Endothelial cell of umbilical vein (primary cell): ENCODE data around the gene PDCD1. TPM values are rescaled to one million over a fixed set of nuclear protein-coding genes. Genes with fewer than 3 reads are reported as not detected.
"Not testable (repeated sequence)": the region's sequence is repeated elsewhere in the genome, so short reads cannot be mapped to it uniquely, and the experiment has no call there.

Experiments
- BruUV-seq: library from RNA; stranded (reverse); fragments of 400-500 nt; replicated peaks from 2 replicates; lab custom pipeline; 2021; lab: Mats Ljungman, UMichigan
- CTCF ChIA-PET: fragments of 300-600, 350-600 bp; sonication (Branson Sonifier 250); formaldehyde crosslinking; loops from one replicate; lab custom pipeline; 2021; ENCODE audit warnings: antibody characterized with exemption, inconsistent platforms; lab: Charles Lee
- POLR2A ChIA-PET: fragments of 300-600, 350-600 bp; sonication (Branson Sonifier 250); formaldehyde crosslinking; loops from one replicate; lab custom pipeline; 2021; ENCODE audit warnings: antibody characterized with exemption, inconsistent platforms; lab: Charles Lee
- DNase-seq: peaks from one replicate; pipeline ENCODE4 v3.0.0-alpha.2; 2011; ENCODE audit warnings: low read depth, low spot score
- FAIRE-seq: peaks from 2 replicates; lab custom pipeline; 2011; peaks lifted over from hg19 to GRCh38; lab: Jason Lieb, UNC
- H2AFZ ChIP-seq: 2 replicates; pipeline ENCODE4 v1.6.0; 2012; ENCODE audit warnings: low read depth, low read length, control low read depth, inconsistent platforms
- H3K27ac ChIP-seq: 2 replicates; pipeline ENCODE4 v1.5.1; 2011; ENCODE audit warnings: low read depth, mild to moderate bottlenecking, control low read depth, low read length, moderate library complexity; ENCODE audit not compliant: insufficient read depth
- H3K27me3 ChIP-seq, 2 experiments: 2 replicates each; pipeline versions ENCODE4 v1.6.0 to v1.6.1; 2011; ENCODE audit warnings: low read length in 2 of 2, mixed read lengths in 1 of 2; ENCODE audit not compliant: control insufficient read depth in 2 of 2, insufficient read depth in 2 of 2
- H3K36me3 ChIP-seq, 2 experiments: 2 replicates in 1 of 2; 3 replicates in 1 of 2; pipeline ENCODE4 v1.5.1; 2011; ENCODE audit warnings: low read length in 2 of 2, mild to moderate bottlenecking in 1 of 2, moderate library complexity in 1 of 2; ENCODE audit not compliant: control insufficient read depth in 2 of 2, insufficient read depth in 2 of 2; ENCODE audit errors: extremely low read depth in 1 of 2
- H3K4me1 ChIP-seq: 3 replicates; pipeline ENCODE4 v1.5.1; 2011; ENCODE audit warnings: mild to moderate bottlenecking, low read length; ENCODE audit not compliant: control insufficient read depth, insufficient read depth; ENCODE audit errors: extremely low read depth
- H3K4me2 ChIP-seq: 2 replicates; pipeline ENCODE4 v1.6.1; 2011; ENCODE audit warnings: low read length, control low read depth, mixed read lengths; ENCODE audit not compliant: insufficient read depth
- H3K4me3 ChIP-seq, 3 experiments: fragments of 200-600 bp in 1 of 3; sonication (generic), shearing (Covaris generic) in 1 of 3; replicated peaks in 1 of 3; 2 replicates each; pipeline ENCODE4 v1.5.1; 2011 to 2016; ENCODE audit warnings: control low read depth in 3 of 3, low read length in 3 of 3, mild to moderate bottlenecking in 2 of 3, inconsistent platforms in 1 of 3, low read depth in 1 of 3, moderate library complexity in 1 of 3; ENCODE audit not compliant: insufficient read depth in 1 of 3
- H3K79me2 ChIP-seq: 2 replicates; pipeline ENCODE4 v1.6.0; 2012; ENCODE audit warnings: low read length, inconsistent platforms; ENCODE audit not compliant: control insufficient read depth, insufficient read depth
- H3K9ac ChIP-seq: replicated peaks from 2 replicates; pipeline ENCODE3; 2011; ENCODE audit warnings: low read length, control low read depth; ENCODE audit not compliant: insufficient read depth; ENCODE audit errors: extremely low read depth
- H3K9me1 ChIP-seq: replicated peaks from 3 replicates; pipeline ENCODE4 v1.6.0; 2011; ENCODE audit warnings: mild to moderate bottlenecking, low read length; ENCODE audit not compliant: control insufficient read depth, insufficient read depth; ENCODE audit errors: extremely low read depth
- H3K9me3 ChIP-seq: replicated peaks from 2 replicates; pipeline ENCODE4 v1.5.1; 2012; ENCODE audit warnings: low read length, inconsistent platforms; ENCODE audit not compliant: control insufficient read depth, insufficient read depth
- H4K20me1 ChIP-seq: replicated peaks from 2 replicates; pipeline ENCODE3; 2011; ENCODE audit warnings: mild to moderate bottlenecking, low read length; ENCODE audit not compliant: control insufficient read depth, insufficient read depth; ENCODE audit errors: extremely low read depth
- CTCF ChIP-seq, 2 donors: IDR thresholded peaks; 1 replicate in 1 of 2; 2 replicates in 1 of 2; pipeline ENCODE4 v1.5.1; 2011; ENCODE audit warnings: low read length in 2 of 2, mild to moderate bottlenecking in 2 of 2, moderate library complexity in 2 of 2, control low read depth in 1 of 2, inconsistent platforms in 1 of 2, low read depth in 1 of 2; ENCODE audit not compliant: insufficient read depth in 1 of 2; ENCODE audit errors: extremely low read depth in 1 of 2
- EZH2 ChIP-seq: IDR thresholded peaks from 2 replicates; pipeline ENCODE4 v1.6.1; 2012; ENCODE audit warnings: borderline replicate concordance, low read depth, mild to moderate bottlenecking, moderate library complexity, low read length, inconsistent platforms; ENCODE audit not compliant: severe bottlenecking
- FOS ChIP-seq: IDR thresholded peaks from 2 replicates; pipeline ENCODE4 v1.6.1; 2011; ENCODE audit warnings: mild to moderate bottlenecking, low read length, moderate library complexity, borderline replicate concordance; ENCODE audit not compliant: insufficient read depth
- GATA2 ChIP-seq: IDR thresholded peaks from 2 replicates; pipeline ENCODE4 v1.7.0; 2011; ENCODE audit warnings: low read depth, mild to moderate bottlenecking, moderate library complexity, mixed read lengths, low read length; ENCODE audit not compliant: insufficient read length, insufficient read depth
- JUN ChIP-seq: IDR thresholded peaks from 2 replicates; pipeline ENCODE4 v1.6.1; 2011; ENCODE audit warnings: borderline replicate concordance, low read depth; ENCODE audit not compliant: insufficient read length, insufficient read depth
- MAX ChIP-seq: IDR thresholded peaks from 2 replicates; pipeline ENCODE4 v1.6.1; 2011; ENCODE audit not compliant: insufficient read depth, insufficient read length
- MYC ChIP-seq: IDR thresholded peaks from one replicate; pipeline ENCODE4 v1.6.1; 2011; ENCODE audit warnings: mild to moderate bottlenecking, low read depth, low read length
- POLR2A ChIP-seq: IDR thresholded peaks from 2 replicates; pipeline ENCODE4 v1.6.1; 2012; ENCODE audit warnings: low read depth, mild to moderate bottlenecking, control low read depth, low read length
- POLR2AphosphoS5 ChIP-seq: IDR thresholded peaks from 2 replicates; pipeline ENCODE4 v1.6.1; 2012; ENCODE audit warnings: low read depth, mild to moderate bottlenecking, control low read depth, low read length, moderate library complexity; ENCODE audit not compliant: insufficient read depth
- dilution Hi-C: fragments of 300-500 bp; cut with MboI; formaldehyde crosslinking; loops from one replicate; pipeline ENCODE4 v1.15.0; 2019; ENCODE audit warnings: low sequenced_read_pairs; ENCODE audit not compliant: extremely low pct_ligation_motif_present
- intact Hi-C: fragments of 100-400 bp; cut with micrococcal nuclease; formaldehyde crosslinking; loops from one replicate; pipeline ENCODE4 v1.10.0; 2022
- polyA plus RNA-seq, 4 experiments: library from polyadenylated mRNA; depleted of rRNA in 3 of 4; stranded (reverse) in 3 of 4; unstranded in 1 of 4; fragments of >200 nt; gene quantifications; 2 replicates each; pipeline versions ENCODE4 v1.2.1 to v1.2.3, GENCODE V29; 2011 to 2012; ENCODE audit warnings: missing spikeins in 1 of 4
- total RNA-seq: library from RNA; stranded (reverse); gene quantifications from 2 replicates; pipeline ENCODE4 v1.2.3, GENCODE V29; 2021

Gene PDCD1
- total and polyA plus RNA-seq, 2 donors (not counting 3 experiments of a cell fraction or from before 2014, with no cell fraction given), result not detected

GRCh38 chr2:241808051-241808720, 50.5 kb downstream of the PDCD1 start:
- dilution Hi-C loops, result no loop called here
- POLR2A ChIA-PET, result no interaction called here
- Histone ChIP-seq H2AFZ (no peak overlapping the region), H3K9me1 (no peaks in the 10 kb centered on the region), H3K4me3 (no peak overlapping the region), H3K27ac (no peak overlapping the region), H3K36me3 (no peaks in the 10 kb centered on the region), H3K9me3 (no peaks in the 10 kb centered on the region), H3K27me3 (peaks cover 10 to 16% of the 10 kb centered on the region in 2 experiments), H4K20me1 (no peaks in the 10 kb centered on the region), H3K4me2 (no peak overlapping the region), H3K79me2 (no peaks in the 10 kb centered on the region), H3K4me1 (peaks cover 5% of the 10 kb centered on the region), H3K9ac (no peak overlapping the region)
- no TSS peak for BruUV-seq
- intact Hi-C loops, result no loop called here
- DNase-seq (no peak), FAIRE-seq (no peak)
- TF ChIP-seq POLR2AphosphoS5 (no peak), CTCF (IDR thresholded peaks at IDR 0.05; ENCODE audit: extremely low read depth in 1 of 2, insufficient read depth in 1 of 2, low read depth in 1 of 2, low read length in 2 of 2) (no peak), EZH2 (no peak), JUN (no peak), GATA2 (no peak), MYC (no peak), POLR2A (no peak), FOS (no peak), MAX (no peak)
- CTCF ChIA-PET, result no interaction called here

- BruUV-seq, dilution Hi-C loops: not testable (repeated sequence)
Observed at GRCh38 chr2:241806217-241806616, 52.5 kb downstream of the PDCD1 start.

More at GRCh38 chr2:241806217-241806616, 52.5 kb downstream of the PDCD1 start:
- POLR2A ChIA-PET, FAIRE-seq, H3K27ac ChIP-seq, intact Hi-C loops, H4K20me1 ChIP-seq, H3K4me1 ChIP-seq, DNase-seq, H3K4me2 ChIP-seq, H2AFZ ChIP-seq, H3K79me2 ChIP-seq, H3K4me3 ChIP-seq, H3K9me3 ChIP-seq, H3K9ac ChIP-seq, H3K9me1 ChIP-seq, H3K36me3 ChIP-seq, CTCF ChIA-PET: not testable (repeated sequence)
- peaks cover 15 to 18% of the 10 kb centered on the region in 2 experiments for H3K27me3 ChIP-seq
